Measurements from ENCODE around the gene GOLGA6A. TPM values are rescaled to one million over a fixed set of nuclear protein-coding genes. Genes with fewer than 3 reads are reported as not detected.

GOLGA6A gene
- total RNA-seq, 1 experiment from 2014 or later, result not detected

DNA sequence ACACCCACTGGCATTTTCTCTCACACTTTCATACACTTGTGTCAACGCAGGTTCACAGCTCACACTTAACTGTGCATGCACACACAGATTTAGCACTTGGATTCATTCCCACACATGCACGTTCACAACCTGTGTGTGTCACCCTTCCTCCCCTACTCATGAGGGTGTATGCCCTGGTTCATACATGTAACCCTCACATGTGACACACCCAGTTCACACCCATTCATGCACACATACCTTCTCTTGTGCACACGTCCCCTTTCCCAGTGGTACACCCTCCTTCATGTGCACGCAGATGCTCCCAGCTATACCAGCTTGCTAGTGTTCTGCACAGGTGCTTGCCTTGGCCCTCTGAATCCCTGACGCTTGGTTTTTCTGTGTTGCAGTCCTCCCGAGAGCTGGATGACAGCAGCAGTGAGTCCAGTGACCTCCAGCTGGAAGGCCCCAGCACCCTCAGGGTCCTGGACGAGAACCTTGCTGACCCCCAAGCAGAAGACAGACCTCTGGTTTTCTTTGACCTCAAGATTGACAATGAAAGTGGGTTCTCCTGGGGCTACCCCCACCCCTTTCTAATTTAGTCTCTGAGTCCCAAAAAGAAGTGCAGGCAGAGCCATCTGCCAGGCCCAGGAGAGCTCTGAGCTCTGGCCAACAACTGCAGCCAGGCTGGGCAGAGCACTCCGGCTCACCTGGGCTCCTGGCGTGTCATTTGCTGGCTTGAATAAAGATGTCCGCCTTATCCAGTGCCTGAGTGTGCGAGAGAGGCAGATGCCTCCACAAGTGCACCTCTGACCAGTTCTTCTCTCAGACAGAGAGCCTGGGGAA is 39.5 kb downstream of the GOLGA6A start:
- Histone ChIP-seq H3K36me3 (ENCODE audit: insufficient read depth, low read length, poor library complexity, severe bottlenecking) (no peaks in the 10 kb centered on the region), H3K4me3 (ENCODE audit: low read depth, low read length, poor library complexity, severe bottlenecking) (no peak overlapping the region), H3K9me3 (ENCODE audit: low read depth, low read length, poor library complexity, severe bottlenecking) (no peaks in the 10 kb centered on the region), H3K4me1 (ENCODE audit: insufficient read depth, low read length, poor library complexity, severe bottlenecking) (peaks cover 25% of the 10 kb centered on the region), H3K27ac (ENCODE audit: low read depth, low read length, poor library complexity, severe bottlenecking) (no peak overlapping the region), H3K27me3 (replicated peaks; ENCODE audit: insufficient read depth, low read depth, low read length, poor library complexity) (no peaks in the 10 kb centered on the region)
- POLR2A ChIA-PET (ENCODE audit: low non-redundant PET), result no interaction called here
- no peak for DNase-seq (ENCODE audit: low spot score)
- intact Hi-C loops (cut with micrococcal nuclease; ENCODE audit: unreplicated experiment), result no loop called here
- CTCF ChIA-PET, result no interaction called here
- BruUV-seq (replicated peaks), result no TSS peak
- no peak for TF ChIP-seq EZH2 (IDR thresholded peaks at IDR 0.05; ENCODE audit: borderline replicate concordance, low read depth, low read length, poor library complexity, severe bottlenecking)
- no peak for TF ChIP-seq CTCF (conservative IDR thresholded peaks at IDR 0.05; ENCODE audit: low read depth, low read length)

GRCh38 chr15:74041777-74042435 is 40.4 kb downstream of the GOLGA6A start:
- TF ChIP-seq CTCF (conservative IDR thresholded peaks at IDR 0.05; ENCODE audit: low read depth, low read length), result no peak
- TF ChIP-seq EZH2 (IDR thresholded peaks at IDR 0.05; ENCODE audit: borderline replicate concordance, low read depth, low read length, poor library complexity, severe bottlenecking), result no peak
- ChIA-PET POLR2A (ENCODE audit: low non-redundant PET) (no interaction called here), CTCF (no interaction called here)
- peaks cover 25% of the 10 kb centered on the region for H3K4me1 ChIP-seq (ENCODE audit: insufficient read depth, low read length, poor library complexity, severe bottlenecking)
- no peaks in the 10 kb centered on the region for H3K9me3 ChIP-seq (ENCODE audit: low read depth, low read length, poor library complexity, severe bottlenecking)
- H3K4me3 ChIP-seq (ENCODE audit: low read depth, low read length, poor library complexity, severe bottlenecking), result no peak overlapping the region
- H3K27me3 ChIP-seq (replicated peaks; ENCODE audit: insufficient read depth, low read depth, low read length, poor library complexity), result no peaks in the 10 kb centered on the region
- H3K27ac ChIP-seq (ENCODE audit: low read depth, low read length, poor library complexity, severe bottlenecking), result peak overlapping the region; percentile 32
- no peaks in the 10 kb centered on the region for H3K36me3 ChIP-seq (ENCODE audit: insufficient read depth, low read length, poor library complexity, severe bottlenecking)
- no TSS peak for BruUV-seq (replicated peaks)
- peak; percentile 19 for DNase-seq (ENCODE audit: low spot score)
- intact Hi-C loops (cut with micrococcal nuclease; ENCODE audit: unreplicated experiment), result no loop called here

- no peaks in the 10 kb centered on the region for H3K9me3 ChIP-seq (ENCODE audit: low read depth, low read length, poor library complexity, severe bottlenecking)
- H3K27ac ChIP-seq (ENCODE audit: low read depth, low read length, poor library complexity, severe bottlenecking), result peak overlapping the region; percentile 32
- peaks cover 25% of the 10 kb centered on the region for H3K4me1 ChIP-seq (ENCODE audit: insufficient read depth, low read length, poor library complexity, severe bottlenecking)
- H3K36me3 ChIP-seq (ENCODE audit: insufficient read depth, low read length, poor library complexity, severe bottlenecking), result no peaks in the 10 kb centered on the region
- no peak for TF ChIP-seq CTCF (conservative IDR thresholded peaks at IDR 0.05; ENCODE audit: low read depth, low read length)
- TF ChIP-seq EZH2 (IDR thresholded peaks at IDR 0.05; ENCODE audit: borderline replicate concordance, low read depth, low read length, poor library complexity, severe bottlenecking), result no peak
- no peaks in the 10 kb centered on the region for H3K27me3 ChIP-seq (replicated peaks; ENCODE audit: insufficient read depth, low read depth, low read length, poor library complexity)
- no TSS peak for BruUV-seq (replicated peaks)
- peak; percentile 21 for DNase-seq (ENCODE audit: low spot score)
- intact Hi-C loops (cut with micrococcal nuclease; ENCODE audit: unreplicated experiment), result no loop called here
- POLR2A ChIA-PET (ENCODE audit: low non-redundant PET), result no interaction called here
- H3K4me3 ChIP-seq (ENCODE audit: low read depth, low read length, poor library complexity, severe bottlenecking), result no peak overlapping the region
- CTCF ChIA-PET, result interaction anchor here (1.1 to 1.2 kb wide), 2 partner anchors 68 to 267 kb away, joined by 5 read pairs; no protein-coding TSS in a partner anchor
Observed at GRCh38 chr15:74041311-74041756, 41.0 kb downstream of the GOLGA6A start.

Data from A673 (cell line).